Neural progenitor cell (in vitro differentiated cells): ENCODE measurements around the gene TCF3.

ENCODE experiments used
- EZH2 ChIP-seq: fragments of 200-600 bp; sonication (generic); IDR thresholded peaks from 2 replicates; pipeline ENCODE4 v1.6.1; 2017; ENCODE audit warnings: antibody characterized with exemption, mild to moderate bottlenecking, moderate library complexity
- EZH2phosphoT487 ChIP-seq: fragments of 200-600 bp; sonication (generic); IDR thresholded peaks from 2 replicates; pipeline ENCODE4 v1.6.1; 2017; ENCODE audit warnings: antibody characterized with exemption
- TF ChIP-seq, protein P1 (sequence below): fragments of 200-600 bp; sonication (generic); IDR thresholded peaks from 2 replicates; pipeline ENCODE4 v1.5.1; 2017; ENCODE audit warnings: antibody characterized with exemption, mild to moderate bottlenecking

DNA sequence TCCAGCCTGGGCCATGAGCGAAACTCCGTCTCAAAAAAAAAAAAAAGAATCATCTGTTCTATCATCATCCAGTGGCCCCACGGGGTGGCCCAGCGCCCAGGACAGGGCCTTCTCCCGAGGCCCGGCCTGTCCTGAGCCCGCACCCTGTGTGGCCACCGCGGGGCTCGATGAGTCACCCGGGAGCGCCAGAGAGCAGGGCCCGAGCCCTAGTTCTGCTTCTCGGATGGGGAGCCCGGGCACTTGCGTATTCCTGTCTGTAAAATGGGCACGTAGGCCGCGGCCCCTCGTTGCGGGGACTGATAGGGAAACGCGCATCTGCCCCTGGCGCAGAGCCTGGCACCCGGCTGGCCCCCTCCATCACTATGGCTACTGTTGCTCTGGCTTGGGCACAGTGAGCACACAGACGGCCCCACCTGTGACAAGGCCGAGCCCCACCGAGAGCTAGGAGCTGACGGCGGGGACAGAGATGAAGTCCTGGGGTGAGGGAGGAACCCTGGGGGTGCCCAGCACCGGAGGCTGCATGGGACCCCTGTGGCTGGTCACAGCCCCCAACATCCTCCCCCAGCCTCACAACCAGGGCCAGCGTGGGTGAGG is 25.9 kb downstream of the TCF3 start:
- TF ChIP-seq, protein P1, sequence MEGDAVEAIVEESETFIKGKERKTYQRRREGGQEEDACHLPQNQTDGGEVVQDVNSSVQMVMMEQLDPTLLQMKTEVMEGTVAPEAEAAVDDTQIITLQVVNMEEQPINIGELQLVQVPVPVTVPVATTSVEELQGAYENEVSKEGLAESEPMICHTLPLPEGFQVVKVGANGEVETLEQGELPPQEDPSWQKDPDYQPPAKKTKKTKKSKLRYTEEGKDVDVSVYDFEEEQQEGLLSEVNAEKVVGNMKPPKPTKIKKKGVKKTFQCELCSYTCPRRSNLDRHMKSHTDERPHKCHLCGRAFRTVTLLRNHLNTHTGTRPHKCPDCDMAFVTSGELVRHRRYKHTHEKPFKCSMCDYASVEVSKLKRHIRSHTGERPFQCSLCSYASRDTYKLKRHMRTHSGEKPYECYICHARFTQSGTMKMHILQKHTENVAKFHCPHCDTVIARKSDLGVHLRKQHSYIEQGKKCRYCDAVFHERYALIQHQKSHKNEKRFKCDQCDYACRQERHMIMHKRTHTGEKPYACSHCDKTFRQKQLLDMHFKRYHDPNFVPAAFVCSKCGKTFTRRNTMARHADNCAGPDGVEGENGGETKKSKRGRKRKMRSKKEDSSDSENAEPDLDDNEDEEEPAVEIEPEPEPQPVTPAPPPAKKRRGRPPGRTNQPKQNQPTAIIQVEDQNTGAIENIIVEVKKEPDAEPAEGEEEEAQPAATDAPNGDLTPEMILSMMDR, result no peak
- TF ChIP-seq EZH2phosphoT487, result no peak
- no peak for TF ChIP-seq EZH2
